ENCODE data around the gene SMCHD1. TPM values are rescaled to one million over a fixed set of nuclear protein-coding genes. Genes with fewer than 3 reads are reported as not detected.
A peak's percentile ranks its signal among the peaks of the same experiment; 100 is the strongest.

Gene SMCHD1
- total RNA-seq, 4 donors from 2014 or later = 28.2 to 55.8 (median 31.9) TPM

- peak in 1 of 2 donors; percentile 79 for DNase-seq (ENCODE audit: low spot score in 2 of 2)
- whole genome bisulfite sequencing, 2 donors = 54 to 58% methylated on average over 7 of the region's 7 CpGs
- H3K4me3 ChIP-seq (ENCODE audit: low read depth, poor library complexity, severe bottlenecking) = no peak overlapping the region
- no peak for TF ChIP-seq POLR2A (IDR thresholded peaks at IDR 0.05)
- no peak for TF ChIP-seq CTCF (IDR thresholded peaks at IDR 0.05)
- intact Hi-C loops (cut with DNase I; ENCODE audit: low total_unique reads) = no loop called here
These were observed 198.6 kb downstream of the SMCHD1 start for GRCh38 chr18:2853926-2854664.

Other genes starting within 250 kb of the SMCHD1 start
- gene METTL4, start 84.2 kb upstream of the SMCHD1 start, total RNA-seq = 1 to 10 TPM; 2.1 to 6.0 (median 4.0) TPM
- gene NDC80, start 84.2 kb upstream of the SMCHD1 start, total RNA-seq = 1 to 10 TPM in 2 of 4 donors, under 1 TPM in 2; 0.29 to 2.4 (median 1.4) TPM
- gene EMILIN2, start 191.3 kb downstream of the SMCHD1 start, total RNA-seq = 10 to 100 TPM in 2 of 4 donors, 1 to 10 TPM in 2; 4.0 to 10.9 (median 7.5) TPM

All from lower leg skin (tissue), 4 donors.